A549 treated with dexamethasone at 1 μM for 4 hours (cell line): ENCODE results near the gene OLAH. TPM values are rescaled to one million over a fixed set of nuclear protein-coding genes. Genes with fewer than 3 reads are reported as not detected.

Experiments
- total RNA-seq: library from RNA; stranded (reverse); fragments of 200-300 nt; extraction: Qiagen RNA extraction; gene quantifications from 5 replicates; pipeline ENCODE4 v1.2.3, GENCODE V29; 2022

Gene OLAH
- 0.90 to 1.1 TPM (median 1.0 TPM) in 5 replicates for total RNA-seq

DNA sequence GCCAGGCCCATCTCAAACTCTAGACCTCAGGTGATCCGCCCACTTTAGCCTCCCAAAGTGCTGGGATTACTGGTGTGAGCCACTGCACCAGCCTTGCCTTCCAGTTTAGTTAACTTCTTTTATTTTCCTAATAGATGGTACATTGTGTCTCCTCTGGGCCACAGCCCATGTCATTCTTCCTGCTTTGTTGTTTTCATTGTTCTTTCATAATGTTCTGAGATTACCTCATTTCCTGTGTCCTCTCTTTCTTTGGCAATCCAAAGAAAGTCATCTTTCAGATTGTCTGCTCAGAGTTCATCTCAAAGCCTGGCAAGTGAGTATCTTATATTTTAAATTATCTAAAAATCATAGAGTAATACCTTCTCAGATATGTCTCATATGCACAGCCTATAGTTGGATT lies at the start of gene OLAH:
OLAH (plus strand) TSS at position 270 of the 400 bp plus-strand sequence. CDS start 3,346 bp downstream, outside the sequence.

DNA sequence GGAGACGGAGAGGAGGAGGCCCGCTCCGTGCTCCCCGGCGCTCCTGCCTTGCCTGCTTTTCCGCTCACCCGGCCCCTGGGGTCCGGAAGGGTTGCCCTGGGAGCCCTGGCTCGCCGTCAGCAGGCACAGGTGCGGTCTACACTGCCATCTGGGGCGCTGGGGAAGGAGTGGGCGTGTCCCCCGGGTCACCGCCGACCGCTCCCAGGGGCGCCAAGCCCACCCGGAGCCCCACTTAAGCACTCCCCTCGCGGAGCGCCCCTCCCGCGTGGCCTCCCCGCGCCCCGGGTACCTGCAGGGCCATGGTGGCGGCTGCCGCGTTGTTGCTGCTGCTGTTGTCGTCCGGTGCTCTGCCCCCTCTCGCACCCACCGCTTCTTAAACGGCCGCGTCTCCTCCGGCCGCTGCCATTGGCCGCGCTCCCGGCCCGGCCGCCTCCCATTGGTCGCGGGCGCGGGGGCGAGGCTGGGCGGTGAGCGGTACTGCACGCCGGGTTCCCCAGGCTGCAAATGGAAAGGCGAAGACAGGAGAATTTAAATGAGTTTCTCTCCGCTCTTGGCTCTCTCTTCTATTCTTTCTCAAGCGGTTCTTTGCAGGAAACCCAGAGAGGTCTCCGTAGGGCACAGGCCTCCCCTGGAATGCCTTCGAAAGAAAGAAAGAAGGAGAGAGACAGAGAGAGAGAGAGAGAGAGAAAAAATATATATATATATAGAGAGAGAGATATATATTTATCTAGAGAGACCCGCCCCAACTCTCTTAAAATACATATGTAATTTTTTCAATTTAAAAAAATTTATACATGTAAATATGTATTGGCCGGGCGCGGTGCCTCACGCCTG lies 44.9 kb downstream of the OLAH start, which contains the start of gene ACBD7:
ACBD7 (minus strand) TSS at position 349 of the 834 bp plus-strand sequence; CDS start at position 301, 48 bp downstream.

DNA sequence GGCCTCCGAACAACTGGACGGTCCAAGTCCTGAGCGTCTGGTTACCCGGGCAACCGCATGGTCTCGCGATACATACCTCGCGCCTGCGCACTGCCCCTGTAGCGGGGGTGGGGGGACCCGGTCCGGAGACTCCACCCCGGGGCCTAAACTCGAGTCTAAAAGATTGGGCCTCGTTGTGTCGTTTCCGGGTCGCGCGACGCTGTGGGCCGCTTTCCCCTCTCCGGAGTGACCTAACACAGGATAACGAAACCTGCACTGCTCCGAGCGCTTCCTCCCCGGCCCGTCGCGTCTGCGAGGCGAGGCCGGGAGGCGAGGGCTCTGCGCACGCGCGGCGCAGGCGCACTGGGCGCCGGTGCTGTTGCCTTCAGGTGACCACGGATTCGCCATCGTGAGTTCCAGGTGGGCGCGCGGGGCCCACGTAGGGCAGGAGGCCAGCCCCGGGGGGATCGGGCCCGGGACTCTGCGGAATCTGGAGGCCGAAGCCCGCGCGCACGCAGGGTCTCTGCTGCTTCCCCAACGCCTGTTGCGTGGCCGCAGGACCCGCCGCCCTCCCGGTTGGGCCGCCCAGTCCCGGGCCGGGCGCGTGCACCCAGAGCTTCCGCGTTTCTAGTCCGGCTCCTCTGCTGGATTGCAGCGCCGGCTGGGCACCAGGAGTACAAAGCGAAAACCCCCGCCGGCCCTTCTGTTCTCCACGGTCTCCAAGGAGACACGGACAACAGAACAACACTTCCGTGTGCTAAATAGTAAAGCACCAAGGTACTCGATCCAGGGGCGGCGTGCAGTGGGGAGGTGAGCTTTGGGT lies 53.5 kb downstream of the OLAH start, which contains the start of gene RPP38:
RPP38 (plus strand) TSS at position 345 of the 802 bp plus-strand sequence. CDS start 5,960 bp downstream, outside the sequence.

Other genes starting within 250 kb of the OLAH start
- gene CDNF, start 205.9 kb upstream of the OLAH start, total RNA-seq: 0.86 to 2.1 TPM (median 1.3 TPM) in 5 replicates
- gene HSPA14, start 205.6 kb upstream of the OLAH start, total RNA-seq: 39.5 to 43.0 TPM (median 42.3 TPM) in 5 replicates
- gene MSANTD7, start 205.6 kb upstream of the OLAH start, total RNA-seq: 10.8 to 11.9 TPM (median 10.9 TPM) in 5 replicates
- gene SUV39H2, start 165.1 kb upstream of the OLAH start, total RNA-seq: 18.3 to 23.1 TPM (median 20.3 TPM) in 5 replicates
- gene DCLRE1C, start 89.8 kb upstream of the OLAH start, total RNA-seq: 4.6 to 7.4 TPM (median 6.5 TPM) in 5 replicates
- gene MEIG1, start 84.6 kb upstream of the OLAH start, total RNA-seq: 0.41 to 1.2 TPM (median 0.77 TPM) in 5 replicates
- gene ACBD7, start 44.8 kb downstream of the OLAH start, total RNA-seq: 1.2 to 1.5 TPM (median 1.4 TPM) in 5 replicates
- gene RPP38, start 53.4 kb downstream of the OLAH start, total RNA-seq: 33.7 to 36.6 TPM (median 34.6 TPM) in 5 replicates
- gene NMT2, start 124.8 kb downstream of the OLAH start, total RNA-seq: 19.5 to 23.5 TPM (median 21.8 TPM) in 5 replicates